Measurements from ENCODE around the gene STK26. TPM values are rescaled to one million over a fixed set of nuclear protein-coding genes. Genes with fewer than 3 reads are reported as not detected.
"Not testable (repeated sequence)": the region's sequence is repeated elsewhere in the genome, so short reads cannot be mapped to it uniquely, and the experiment has no call there.

STK26 gene
- total RNA-seq, 1 donor from 2014 or later, result 20.7 TPM

- DNase-seq (ENCODE audit: low read depth), result no peak
- no peaks in the 10 kb centered on the region for H3K36me3 ChIP-seq (ENCODE audit: control insufficient read depth, insufficient read depth, low read length)
- no peak for TF ChIP-seq CTCF (IDR thresholded peaks at IDR 0.05; ENCODE audit: insufficient read depth, low read length, poor library complexity, severe bottlenecking)
- no peak overlapping the region for H3K4me3 ChIP-seq (ENCODE audit: low read depth, low read length)
- no peaks in the 10 kb centered on the region for H3K27me3 ChIP-seq (ENCODE audit: control insufficient read depth, insufficient read depth, low read length)
Measured at GRCh38 chrX:132040066-132040465, 17.0 kb downstream of the STK26 start.

GRCh38 chrX:132041015-132041414 lies 17.9 kb downstream of the STK26 start:
- DNase-seq (ENCODE audit: low read depth), result peak; percentile 19
- H3K36me3 ChIP-seq (ENCODE audit: control insufficient read depth, insufficient read depth, low read length), result no peaks in the 10 kb centered on the region
- H3K27me3 ChIP-seq (ENCODE audit: control insufficient read depth, insufficient read depth, low read length), result no peaks in the 10 kb centered on the region
- no peak for TF ChIP-seq CTCF (IDR thresholded peaks at IDR 0.05; ENCODE audit: insufficient read depth, low read length, poor library complexity, severe bottlenecking)
- H3K4me3 ChIP-seq (ENCODE audit: low read depth, low read length), result no peak overlapping the region

- TF ChIP-seq CTCF (IDR thresholded peaks at IDR 0.05; ENCODE audit: insufficient read depth, low read length, poor library complexity, severe bottlenecking), result no peak
- no peaks in the 10 kb centered on the region for H3K27me3 ChIP-seq (ENCODE audit: control insufficient read depth, insufficient read depth, low read length)
- no peak overlapping the region for H3K4me3 ChIP-seq (ENCODE audit: low read depth, low read length)
- H3K36me3 ChIP-seq (ENCODE audit: control insufficient read depth, insufficient read depth, low read length), result no peaks in the 10 kb centered on the region
- DNase-seq (ENCODE audit: low read depth), result no peak
Measured at GRCh38 chrX:132043977-132044376, 20.9 kb downstream of the STK26 start.

- no peak for TF ChIP-seq CTCF (IDR thresholded peaks at IDR 0.05; ENCODE audit: insufficient read depth, low read length, poor library complexity, severe bottlenecking)
- no peak overlapping the region for H3K4me3 ChIP-seq (ENCODE audit: low read depth, low read length)
Measured at GRCh38 chrX:132044953-132045352, 21.9 kb downstream of the STK26 start.

GRCh38 chrX:132045456-132045855 lies 22.4 kb downstream of the STK26 start:
- no peak for TF ChIP-seq CTCF (IDR thresholded peaks at IDR 0.05; ENCODE audit: insufficient read depth, low read length, poor library complexity, severe bottlenecking)
- no peak for DNase-seq (ENCODE audit: low read depth)
- no peaks in the 10 kb centered on the region for H3K36me3 ChIP-seq (ENCODE audit: control insufficient read depth, insufficient read depth, low read length)
- no peaks in the 10 kb centered on the region for H3K27me3 ChIP-seq (ENCODE audit: control insufficient read depth, insufficient read depth, low read length)
- no peak overlapping the region for H3K4me3 ChIP-seq (ENCODE audit: low read depth, low read length)

More at GRCh38 chrX:132044953-132045352, 21.9 kb downstream of the STK26 start:
- no peak for DNase-seq (ENCODE audit: low read depth)
- no peaks in the 10 kb centered on the region for H3K36me3 ChIP-seq (ENCODE audit: control insufficient read depth, insufficient read depth, low read length)
- H3K27me3 ChIP-seq (ENCODE audit: control insufficient read depth, insufficient read depth, low read length), result no peaks in the 10 kb centered on the region

- Histone ChIP-seq H3K36me3 (ENCODE audit: control insufficient read depth, insufficient read depth, low read length) (no peaks in the 10 kb centered on the region), H3K4me3 (ENCODE audit: low read depth, low read length) (no peak overlapping the region), H3K27me3 (ENCODE audit: control insufficient read depth, insufficient read depth, low read length) (no peaks in the 10 kb centered on the region)
- TF ChIP-seq CTCF (IDR thresholded peaks at IDR 0.05; ENCODE audit: insufficient read depth, low read length, poor library complexity, severe bottlenecking), result no peak
- no peak for DNase-seq (ENCODE audit: low read depth)
Measured at GRCh38 chrX:132046533-132046932, 23.4 kb downstream of the STK26 start.

GRCh38 chrX:132051778-132052177 lies 28.7 kb downstream of the STK26 start:
- H3K27me3 ChIP-seq (ENCODE audit: control insufficient read depth, insufficient read depth, low read length); DNase-seq (ENCODE audit: low read depth); H3K4me3 ChIP-seq (ENCODE audit: low read depth, low read length); H3K36me3 ChIP-seq (ENCODE audit: control insufficient read depth, insufficient read depth, low read length): not testable (repeated sequence)

Measured in kidney epithelial cell (primary cell).